OCI-LY7 (cell line): ENCODE results near the gene SRR.

Source experiments
- CTCF ChIP-seq: fragments of 200-600 bp; sonication (generic); conservative IDR thresholded peaks from 2 replicates; pipeline ENCODE4 v1.5.1; 2014; ENCODE audit warnings: mild to moderate bottlenecking, antibody characterized with exemption, low read length, moderate library complexity, mixed read lengths
- EZH2phosphoT487 ChIP-seq: fragments of 200-600 bp; sonication (generic); IDR thresholded peaks from 2 replicates; pipeline ENCODE4 v1.6.1; 2018; ENCODE audit warnings: low read depth, borderline replicate concordance, mild to moderate bottlenecking, mixed run types, antibody characterized with exemption, low read length, moderate library complexity, mixed read lengths

GRCh38 chr17:2304931-2305330 is 1.2 kb downstream of the SRR start:
- TF ChIP-seq CTCF (no peak), EZH2phosphoT487 (no peak)
